ENCODE measurements around the gene UGT8. TPM values are rescaled to one million over a fixed set of nuclear protein-coding genes. Genes with fewer than 3 reads are reported as not detected.

Gene UGT8
- total and polyA plus RNA-seq, 2 of the 8 experiments (the other 6 are each of a cell fraction or from before 2014, with no cell fraction given): 16.9 to 26.9 TPM

DNA sequence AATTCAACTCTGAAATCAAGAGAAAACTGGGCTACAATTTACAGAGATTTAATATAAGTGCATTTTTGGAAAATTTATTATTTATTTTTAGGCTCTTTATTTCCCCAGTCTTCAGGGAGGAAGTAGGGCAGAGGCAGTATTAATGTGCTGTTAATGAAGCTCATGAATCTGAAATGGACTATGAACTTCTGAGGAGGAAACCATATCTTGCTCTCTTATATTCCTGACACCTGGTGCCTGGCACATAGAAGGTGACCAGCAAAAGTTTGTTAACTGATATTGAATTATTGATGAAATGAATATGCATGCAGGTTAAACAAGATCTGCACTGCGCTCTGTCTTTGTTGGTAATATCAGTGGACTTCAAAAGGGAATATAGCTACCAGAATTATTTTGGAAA lies 55.1 kb downstream of the UGT8 start (continued):
- TF ChIP-seq ZNF274 (IDR thresholded peaks at IDR 0.05; ENCODE audit: borderline replicate concordance, extremely low read depth, low read length): no peak
- no peak for TF ChIP-seq E2F6 (IDR thresholded peaks at IDR 0.05)
- TF ChIP-seq GABPA (IDR thresholded peaks at IDR 0.05; ENCODE audit: borderline replicate concordance, insufficient read depth, low read length): no peak
- no peak for TF ChIP-seq RFX5 (IDR thresholded peaks at IDR 0.05; ENCODE audit: borderline replicate concordance, low read depth, low read length)

All from H1 (cell line).